Activated CD4-positive, alpha-beta memory T cell treated with anti-CD3 and anti-CD28 coated beads for 36 hours (primary cell): ENCODE measurements around the gene SOHLH1. TPM values are rescaled to one million over a fixed set of nuclear protein-coding genes. Genes with fewer than 3 reads are reported as not detected.

Experiments used
- CTCF ChIA-PET: fragments of 350-600 bp; sonication (Branson Sonifier 250); formaldehyde crosslinking; loops from one replicate; lab custom pipeline; 2021; ENCODE audit warnings: antibody characterized with exemption, inconsistent platforms; lab: Charles Lee
- POLR2A ChIA-PET: fragments of 350-600 bp; sonication (Branson Sonifier 250); formaldehyde crosslinking; loops from one replicate; lab custom pipeline; 2021; ENCODE audit warnings: antibody characterized with exemption; lab: Charles Lee
- DNase-seq: peaks from one replicate; pipeline ENCODE4 v3.0.0-alpha.2; 2020
- H3K27ac Mint-ChIP-seq: one replicate; pipeline ENCODE4 v1.8.0; 2021; ENCODE audit warnings: mixed read lengths
- H3K27me3 Mint-ChIP-seq: one replicate; pipeline ENCODE4 v1.8.0; 2021; ENCODE audit warnings: mixed read lengths
- H3K36me3 Mint-ChIP-seq: one replicate; pipeline ENCODE4 v1.8.0; 2021; ENCODE audit warnings: mixed read lengths
- H3K4me1 Mint-ChIP-seq: one replicate; pipeline ENCODE4 v1.8.0; 2021; ENCODE audit warnings: low read depth, mixed read lengths
- H3K4me3 Mint-ChIP-seq: one replicate; pipeline ENCODE4 v1.8.0; 2021; ENCODE audit warnings: mild to moderate bottlenecking, mixed read lengths
- H3K9me3 Mint-ChIP-seq: one replicate; pipeline ENCODE4 v1.8.0; 2021; ENCODE audit warnings: mixed read lengths
- intact Hi-C: fragments of 100-400 bp; cut with micrococcal nuclease; formaldehyde crosslinking; loops from one replicate; pipeline ENCODE4 v1.15.1; 2023
- total RNA-seq, 2 experiments: library from RNA; stranded (reverse); gene quantifications; one replicate each; pipeline ENCODE4 v1.2.3, GENCODE V29; 2021

Gene SOHLH1
- total RNA-seq, 2 experiments from 2014 or later: not detected

DNA sequence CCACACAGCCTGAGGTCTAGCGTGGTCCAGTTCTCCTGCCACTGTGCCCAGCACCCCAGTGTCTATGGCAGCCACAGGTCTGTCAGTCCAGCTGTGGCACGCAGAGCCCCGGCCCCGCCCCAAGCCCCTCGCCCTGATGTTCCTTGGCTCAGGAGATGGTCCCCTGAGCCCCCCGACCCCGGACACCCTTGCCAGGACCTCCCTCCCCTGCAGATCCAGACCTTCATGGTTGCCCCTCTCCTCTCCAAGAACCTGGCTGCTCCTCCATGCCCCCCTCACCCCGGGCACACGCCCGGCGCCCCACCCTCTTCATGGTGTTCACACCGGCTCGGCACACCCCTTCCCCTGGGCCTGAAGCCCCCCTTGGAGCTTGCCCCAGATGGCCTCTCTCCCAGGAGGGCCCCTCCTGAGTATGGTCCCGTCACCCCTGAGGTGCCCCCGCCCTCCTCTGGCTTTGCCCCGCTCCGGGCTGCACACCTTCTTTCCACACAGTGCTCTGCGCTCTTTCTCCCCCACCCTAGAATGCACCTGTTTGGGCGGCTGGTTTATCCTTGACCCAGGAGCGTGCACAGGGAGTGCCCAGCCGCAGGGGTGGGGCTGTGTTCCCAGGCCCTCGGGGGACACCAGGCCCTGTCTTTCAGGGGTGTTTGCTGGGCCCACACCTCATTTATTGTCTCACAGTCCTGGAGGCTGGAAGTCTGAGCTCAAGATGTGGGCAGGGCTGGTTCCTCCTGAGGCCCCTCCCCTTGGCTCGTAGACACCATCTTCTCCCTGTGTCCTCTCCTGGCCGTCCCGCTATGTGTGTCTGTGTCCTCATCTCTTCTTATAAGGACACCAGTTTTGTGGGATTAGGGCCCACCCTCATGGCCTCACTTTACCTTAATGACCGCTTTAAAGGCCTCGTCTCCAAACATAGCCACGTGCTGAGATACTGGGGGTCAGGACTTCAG, 40.3 kb upstream of the SOHLH1 start:
- Mint-ChIP-seq H3K9me3 (no peaks in the 10 kb centered on the region), H3K4me1 (no peaks in the 10 kb centered on the region), H3K27ac (no peak overlapping the region), H3K36me3 (no peaks in the 10 kb centered on the region), H3K27me3 (peaks cover 10% of the 10 kb centered on the region), H3K4me3 (no peak overlapping the region)
- ChIA-PET POLR2A (no interaction called here), CTCF (no interaction called here)
- intact Hi-C loops: no loop called here
- DNase-seq: no peak

GRCh38 chr9:135737840-135738521, 38.7 kb upstream of the SOHLH1 start:
- CTCF ChIA-PET: no interaction called here
- POLR2A ChIA-PET: no interaction called here

GRCh38 chr9:135736979-135737839, 37.9 kb upstream of the SOHLH1 start:
- Mint-ChIP-seq H3K4me3 (no peak overlapping the region), H3K27me3 (peaks cover 12% of the 10 kb centered on the region), H3K4me1 (no peaks in the 10 kb centered on the region), H3K9me3 (peaks cover 5% of the 10 kb centered on the region), H3K27ac (no peak overlapping the region), H3K36me3 (no peaks in the 10 kb centered on the region)
- ChIA-PET POLR2A (no interaction called here), CTCF (no interaction called here)
- intact Hi-C loops: no loop called here
- no peak for DNase-seq

More at GRCh38 chr9:135737840-135738521, 38.7 kb upstream of the SOHLH1 start:
- no peak overlapping the region for H3K27ac Mint-ChIP-seq
- DNase-seq: no peak
- H3K9me3 Mint-ChIP-seq: no peaks in the 10 kb centered on the region
- no peaks in the 10 kb centered on the region for H3K4me1 Mint-ChIP-seq
- H3K27me3 Mint-ChIP-seq: peaks cover 12% of the 10 kb centered on the region
- no peaks in the 10 kb centered on the region for H3K36me3 Mint-ChIP-seq
- H3K4me3 Mint-ChIP-seq: no peak overlapping the region
- intact Hi-C loops: no loop called here

GRCh38 chr9:135736272-135736978, 37.1 kb upstream of the SOHLH1 start:
- no peak overlapping the region for H3K27ac Mint-ChIP-seq
- no peak overlapping the region for H3K4me3 Mint-ChIP-seq
- CTCF ChIA-PET: no interaction called here
- peaks cover 12% of the 10 kb centered on the region for H3K27me3 Mint-ChIP-seq
- POLR2A ChIA-PET: no interaction called here
- no peaks in the 10 kb centered on the region for H3K36me3 Mint-ChIP-seq
- no peak for DNase-seq
- no peaks in the 10 kb centered on the region for H3K4me1 Mint-ChIP-seq
- H3K9me3 Mint-ChIP-seq: peaks cover 9% of the 10 kb centered on the region
- intact Hi-C loops: no loop called here

DNA sequence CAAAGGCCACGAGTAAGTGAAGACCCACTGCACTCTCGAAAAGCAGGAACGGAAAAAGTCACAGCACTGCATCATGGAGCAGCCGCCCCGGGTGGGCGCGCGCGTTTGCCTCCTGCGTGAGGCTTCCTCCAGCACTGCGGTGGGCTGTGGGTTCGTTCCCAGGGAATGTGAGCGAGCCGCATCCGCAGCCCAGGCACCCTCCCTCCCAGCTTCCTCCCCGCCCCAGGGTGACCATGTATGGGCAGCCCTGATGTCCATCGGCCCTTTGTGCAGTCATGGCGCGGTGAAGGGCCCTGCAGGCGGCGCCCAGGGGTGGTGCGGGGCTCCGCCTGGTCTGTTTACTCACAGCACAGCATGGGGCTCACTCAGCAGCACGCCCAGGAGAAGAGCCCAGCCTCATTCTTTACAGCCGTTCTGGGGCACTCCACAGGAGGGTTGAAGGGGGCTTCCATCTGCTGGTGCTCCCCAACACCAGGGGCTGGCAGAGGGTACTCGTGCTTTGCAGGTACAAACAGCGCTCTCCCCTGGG, 35.4 kb upstream of the SOHLH1 start:
- ChIA-PET CTCF (no interaction called here), POLR2A (no interaction called here)

GRCh38 chr9:135732569-135733257, 33.4 kb upstream of the SOHLH1 start:
- Mint-ChIP-seq H3K4me3 (no peak overlapping the region), H3K4me1 (no peaks in the 10 kb centered on the region), H3K36me3 (no peaks in the 10 kb centered on the region), H3K27me3 (peaks cover 9% of the 10 kb centered on the region), H3K9me3 (peaks cover 14% of the 10 kb centered on the region), H3K27ac (no peak overlapping the region)
- ChIA-PET POLR2A (no interaction called here), CTCF (no interaction called here)
- intact Hi-C loops: no loop called here
- no peak for DNase-seq

More for the DNA sequence above, 35.4 kb upstream of the SOHLH1 start:
- H3K4me3 Mint-ChIP-seq: no peak overlapping the region
- H3K9me3 Mint-ChIP-seq: peaks cover 14% of the 10 kb centered on the region
- peaks cover 9% of the 10 kb centered on the region for H3K27me3 Mint-ChIP-seq
- no peaks in the 10 kb centered on the region for H3K36me3 Mint-ChIP-seq
- H3K4me1 Mint-ChIP-seq: no peaks in the 10 kb centered on the region
- intact Hi-C loops: no loop called here
- DNase-seq: no peak
- H3K27ac Mint-ChIP-seq: no peak overlapping the region

DNA sequence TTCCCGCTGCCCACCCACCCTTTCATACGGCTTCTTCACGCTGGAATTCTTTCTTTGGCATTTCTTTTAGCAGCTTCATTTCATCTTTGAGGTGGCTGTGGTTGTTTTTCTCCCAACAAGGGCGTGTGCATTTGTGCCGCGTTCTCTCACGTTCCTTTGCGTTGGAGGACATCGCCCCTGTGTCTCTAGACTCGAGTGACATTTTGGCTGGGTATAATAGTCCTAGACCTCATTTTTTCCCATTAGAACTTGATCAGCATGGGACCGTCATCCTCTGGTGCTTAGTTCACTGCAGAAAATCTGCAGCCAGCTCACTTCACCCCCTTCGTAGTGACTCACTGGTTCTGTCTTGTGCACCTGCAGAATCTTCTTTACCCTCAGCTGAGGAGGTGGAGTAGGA, 32.2 kb upstream of the SOHLH1 start:
- H3K9me3 Mint-ChIP-seq: peaks cover 14% of the 10 kb centered on the region
- no peaks in the 10 kb centered on the region for H3K4me1 Mint-ChIP-seq
- no peak overlapping the region for H3K4me3 Mint-ChIP-seq
- intact Hi-C loops: no loop called here
- H3K27ac Mint-ChIP-seq: no peak overlapping the region
- ChIA-PET POLR2A (no interaction called here), CTCF (no interaction called here)
- H3K27me3 Mint-ChIP-seq: peaks cover 4% of the 10 kb centered on the region
- H3K36me3 Mint-ChIP-seq: no peaks in the 10 kb centered on the region
- DNase-seq: no peak

- POLR2A ChIA-PET: no interaction called here
- Mint-ChIP-seq H3K27ac (no peak overlapping the region), H3K36me3 (no peaks in the 10 kb centered on the region), H3K9me3 (peaks cover 14% of the 10 kb centered on the region), H3K27me3 (peaks cover 7% of the 10 kb centered on the region), H3K4me3 (no peak overlapping the region), H3K4me1 (no peaks in the 10 kb centered on the region)
- CTCF ChIA-PET: no interaction called here
- DNase-seq: no peak
- intact Hi-C loops: no loop called here
Measured at GRCh38 chr9:135729480-135729879, 30.2 kb upstream of the SOHLH1 start.

DNA sequence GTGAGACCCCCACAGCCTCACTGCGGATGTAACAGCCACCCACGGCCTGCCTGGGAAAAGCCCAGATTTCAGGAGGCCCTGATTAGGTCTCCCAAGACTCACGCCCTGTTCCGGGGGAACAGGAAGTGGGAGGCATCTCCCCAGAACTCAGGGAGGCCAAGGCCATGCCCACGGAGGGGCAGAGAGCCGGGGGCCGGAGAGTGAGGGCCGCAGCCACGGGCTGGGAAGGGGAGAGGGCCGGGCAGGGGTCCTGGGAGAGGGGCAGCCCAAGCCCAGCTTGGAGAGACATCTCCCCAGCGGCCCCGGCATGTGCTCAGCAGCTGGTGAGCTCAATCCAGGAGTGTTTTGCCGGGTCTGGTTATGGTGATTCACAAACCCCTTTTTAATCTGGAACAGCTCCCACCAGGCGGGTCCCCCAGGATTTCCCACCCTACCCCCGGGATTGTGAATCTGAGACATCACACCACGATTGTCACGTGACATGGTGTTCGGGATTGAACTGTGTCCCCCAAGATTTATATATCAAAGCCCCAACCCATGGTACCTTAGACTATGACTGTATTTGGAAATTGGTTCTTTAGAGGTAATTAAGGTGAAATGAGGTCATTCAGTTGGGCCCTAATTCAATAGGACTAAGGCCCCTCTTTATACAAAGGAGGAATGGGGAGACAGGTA, 29.3 kb upstream of the SOHLH1 start:
- H3K9me3 Mint-ChIP-seq: peaks cover 14% of the 10 kb centered on the region
- no peak for DNase-seq
- peaks cover 4% of the 10 kb centered on the region for H3K27me3 Mint-ChIP-seq
- H3K4me1 Mint-ChIP-seq: no peaks in the 10 kb centered on the region
- intact Hi-C loops: no loop called here
- ChIA-PET POLR2A (no interaction called here), CTCF (no interaction called here)
- H3K36me3 Mint-ChIP-seq: no peaks in the 10 kb centered on the region
- H3K4me3 Mint-ChIP-seq: no peak overlapping the region
- no peak overlapping the region for H3K27ac Mint-ChIP-seq

DNA sequence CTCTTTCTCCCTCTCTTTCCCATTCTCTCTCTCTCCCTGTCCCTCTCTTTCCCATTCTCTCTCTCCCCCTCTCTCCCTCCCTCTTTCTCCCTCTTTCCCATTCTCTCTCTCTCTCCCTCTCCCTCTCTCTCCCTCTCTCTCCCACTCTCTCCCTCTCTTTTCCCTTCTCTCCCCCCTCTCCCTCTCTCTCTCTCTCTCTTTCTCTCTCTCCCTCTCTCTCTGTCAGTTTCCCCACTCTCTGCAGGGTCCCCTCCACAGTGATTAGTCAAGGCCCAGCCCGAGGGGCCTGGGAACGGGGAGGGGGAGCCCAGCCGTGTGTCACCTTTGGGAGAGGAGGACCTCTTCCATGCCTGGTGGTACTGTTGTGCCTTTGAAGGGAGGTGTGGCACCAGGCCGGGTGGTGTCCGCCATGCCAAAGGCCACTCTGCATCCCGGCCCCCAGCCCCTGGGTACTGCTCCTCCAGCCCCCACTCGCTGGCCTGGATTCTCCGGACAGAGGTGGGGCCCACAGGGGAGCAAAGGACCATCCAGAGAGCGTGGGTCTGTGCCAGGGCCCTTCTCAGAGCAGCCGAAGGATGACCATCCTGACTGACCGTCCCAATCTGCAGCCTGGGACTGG, 28.1 kb upstream of the SOHLH1 start:
- CTCF ChIA-PET: no interaction called here
- H3K9me3 Mint-ChIP-seq: peaks cover 11% of the 10 kb centered on the region
- intact Hi-C loops: no loop called here
- POLR2A ChIA-PET: no interaction called here
- H3K36me3 Mint-ChIP-seq: no peaks in the 10 kb centered on the region
- no peak for DNase-seq
- no peak overlapping the region for H3K27ac Mint-ChIP-seq
- H3K4me3 Mint-ChIP-seq: no peak overlapping the region
- peaks cover 4% of the 10 kb centered on the region for H3K27me3 Mint-ChIP-seq
- H3K4me1 Mint-ChIP-seq: no peaks in the 10 kb centered on the region
